ENCODE results near the gene CACNA1C.

- TF ChIP-seq, protein P1, sequence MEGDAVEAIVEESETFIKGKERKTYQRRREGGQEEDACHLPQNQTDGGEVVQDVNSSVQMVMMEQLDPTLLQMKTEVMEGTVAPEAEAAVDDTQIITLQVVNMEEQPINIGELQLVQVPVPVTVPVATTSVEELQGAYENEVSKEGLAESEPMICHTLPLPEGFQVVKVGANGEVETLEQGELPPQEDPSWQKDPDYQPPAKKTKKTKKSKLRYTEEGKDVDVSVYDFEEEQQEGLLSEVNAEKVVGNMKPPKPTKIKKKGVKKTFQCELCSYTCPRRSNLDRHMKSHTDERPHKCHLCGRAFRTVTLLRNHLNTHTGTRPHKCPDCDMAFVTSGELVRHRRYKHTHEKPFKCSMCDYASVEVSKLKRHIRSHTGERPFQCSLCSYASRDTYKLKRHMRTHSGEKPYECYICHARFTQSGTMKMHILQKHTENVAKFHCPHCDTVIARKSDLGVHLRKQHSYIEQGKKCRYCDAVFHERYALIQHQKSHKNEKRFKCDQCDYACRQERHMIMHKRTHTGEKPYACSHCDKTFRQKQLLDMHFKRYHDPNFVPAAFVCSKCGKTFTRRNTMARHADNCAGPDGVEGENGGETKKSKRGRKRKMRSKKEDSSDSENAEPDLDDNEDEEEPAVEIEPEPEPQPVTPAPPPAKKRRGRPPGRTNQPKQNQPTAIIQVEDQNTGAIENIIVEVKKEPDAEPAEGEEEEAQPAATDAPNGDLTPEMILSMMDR (conservative IDR thresholded peaks at IDR 0.05; ENCODE audit: low read length), result no peak
- no peak for TF ChIP-seq EZH2phosphoT487 (IDR thresholded peaks at IDR 0.05; ENCODE audit: borderline replicate concordance, low read depth, low read length)
These were observed 236.1 kb downstream of the CACNA1C start for GRCh38 chr12:2288875-2289274.
